ENCODE data around the gene UBE2D3.
"Not testable (repeated sequence)": the region's sequence is repeated elsewhere in the genome, so short reads cannot be mapped to it uniquely, and the experiment has no call there.

The UBE2D3 gene

DNA sequence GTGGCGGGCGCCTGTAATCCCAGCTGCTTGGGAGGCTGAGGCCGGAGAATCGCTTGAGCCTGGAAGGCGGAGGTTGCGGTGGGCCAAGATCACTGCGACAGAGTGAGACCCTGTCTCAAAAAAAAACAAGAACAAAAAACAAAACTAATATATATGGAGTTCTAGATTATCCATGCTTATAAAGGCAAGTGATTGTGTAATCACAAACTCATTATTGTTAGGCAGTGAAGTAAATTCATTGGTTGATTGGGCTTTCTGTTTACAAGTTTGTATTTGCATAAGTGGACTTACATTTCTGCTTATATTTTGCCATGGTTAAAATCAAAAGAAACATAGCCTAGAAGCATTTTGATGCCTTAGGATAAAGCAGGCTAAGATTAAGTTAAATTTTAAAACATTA lies 2.5 kb upstream of the UBE2D3 start:
- DNase-seq (ENCODE audit: low read depth): no peak

DNA sequence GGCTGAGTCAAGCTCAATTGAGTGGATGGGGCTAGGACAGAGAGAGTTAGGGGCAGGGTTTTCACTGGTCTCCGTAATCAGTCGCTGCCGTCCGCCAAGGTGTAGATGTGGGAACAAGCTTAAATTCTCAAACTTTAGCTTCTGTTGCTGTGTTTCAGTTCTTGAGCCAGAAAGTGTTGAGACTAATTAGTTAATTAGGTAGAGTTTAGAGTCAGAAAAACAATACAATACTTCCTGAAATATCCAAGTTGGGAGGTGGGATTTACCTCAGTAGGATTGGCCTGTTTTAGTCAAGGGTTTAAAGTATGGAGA lies 1.1 kb upstream of the UBE2D3 start:
- DNase-seq (ENCODE audit: low read depth): no peak

- peak; percentile 83 for DNase-seq (ENCODE audit: low read depth)
These were observed 534 bp upstream of the UBE2D3 start for GRCh38 chr4:102827674-102828496.

DNA sequence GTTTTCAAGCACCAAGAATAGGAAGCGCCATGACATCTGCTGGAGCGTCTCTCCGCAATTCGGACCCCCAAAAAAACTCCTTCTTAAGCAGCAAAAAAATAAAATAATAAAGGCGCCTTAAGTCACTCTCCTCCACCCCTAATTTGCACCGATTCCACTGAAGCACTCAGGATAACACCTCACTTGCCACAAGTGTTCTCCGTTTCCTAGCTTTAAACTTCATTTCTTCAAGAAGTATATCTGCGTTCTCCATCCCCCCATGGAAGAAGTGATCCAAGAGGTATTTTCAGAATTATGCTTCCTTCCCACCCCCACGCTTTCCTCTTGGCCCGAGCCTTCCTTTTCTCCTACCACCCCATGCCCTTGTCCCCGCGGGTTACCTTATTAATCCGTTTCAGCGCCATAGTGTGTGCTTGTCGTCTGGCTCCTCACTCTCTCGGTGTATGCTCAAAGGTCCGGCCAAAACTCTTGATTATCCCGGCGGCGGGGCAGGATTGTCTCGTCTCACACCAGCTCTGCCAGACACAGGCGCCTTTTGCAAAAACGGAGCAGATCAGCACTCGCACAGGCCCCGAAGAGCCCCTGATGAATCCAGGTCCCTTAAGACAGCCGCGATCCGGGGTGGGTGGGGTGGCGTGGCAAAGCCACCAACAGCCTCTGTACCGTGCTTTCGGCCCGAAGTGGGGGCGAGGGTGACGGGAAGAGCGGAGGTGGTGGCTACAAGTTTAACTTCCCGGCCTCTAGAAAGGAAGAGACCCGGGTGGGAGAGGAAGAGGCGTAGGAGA lies 1.1 kb downstream of the UBE2D3 start:
- DNase-seq (ENCODE audit: low read depth): no peak

GRCh38 chr4:102825261-102826091 lies 1.9 kb downstream of the UBE2D3 start:
- DNase-seq (ENCODE audit: low read depth): no peak

DNA sequence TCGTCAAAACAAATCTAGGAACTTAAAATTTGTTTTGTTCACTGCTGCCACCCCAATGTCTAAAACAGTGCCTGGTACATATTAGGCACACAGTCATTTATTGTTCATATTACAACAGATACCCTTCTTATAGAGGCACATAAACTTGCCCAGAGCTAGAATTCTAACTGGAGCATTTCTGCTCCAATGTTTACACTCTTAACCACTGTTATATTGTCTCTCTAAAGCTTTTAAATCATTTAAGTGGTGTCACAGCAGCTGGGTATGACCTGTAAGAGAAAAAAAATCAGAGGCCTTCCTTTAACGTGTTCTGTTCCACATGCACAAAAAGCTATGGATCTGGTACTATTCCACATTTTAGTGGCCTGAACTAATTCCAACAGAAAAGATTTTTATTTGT lies 3.0 kb downstream of the UBE2D3 start:
- no peak for DNase-seq (ENCODE audit: low read depth)

DNA sequence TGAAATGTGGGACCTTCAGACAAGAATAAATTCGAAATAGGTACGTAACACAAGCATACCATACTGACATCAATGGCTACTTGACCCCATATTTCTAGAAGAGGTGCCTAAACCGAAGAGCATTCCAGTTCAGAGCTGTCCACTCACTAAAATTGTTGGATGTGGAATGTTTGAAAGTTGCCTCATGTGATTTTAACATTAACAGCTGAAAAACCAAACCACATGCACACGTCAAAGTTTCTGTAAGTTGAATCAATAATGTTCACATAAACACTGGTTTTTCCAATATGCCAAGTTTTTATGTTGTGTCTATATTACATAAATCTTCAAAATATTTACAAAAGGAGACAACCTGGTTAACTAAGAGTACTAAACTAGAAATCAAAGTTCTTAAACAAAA lies 3.5 kb downstream of the UBE2D3 start:
- no peak for DNase-seq (ENCODE audit: low read depth)

DNA sequence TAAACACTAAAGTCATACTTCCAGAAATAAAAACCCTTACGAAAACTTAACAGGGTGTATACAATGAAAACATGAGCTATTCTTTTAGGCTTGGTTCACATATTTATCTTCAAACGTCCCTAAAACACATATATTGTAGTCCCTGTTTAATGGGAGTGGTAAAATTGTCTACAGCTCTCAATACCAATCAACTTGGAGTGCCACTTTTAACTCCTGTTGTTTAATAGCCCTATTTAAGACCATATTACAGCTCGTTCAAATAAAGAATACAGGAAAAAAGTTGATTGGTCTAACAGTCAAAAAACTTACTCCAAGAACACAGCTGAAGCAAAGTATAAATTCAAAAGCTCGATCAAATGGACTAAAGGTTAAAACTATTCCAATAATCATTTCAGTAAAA lies 3.9 kb downstream of the UBE2D3 start:
- no peak for DNase-seq (ENCODE audit: low read depth)

GRCh38 chr4:102819588-102820365 lies 7.6 kb downstream of the UBE2D3 start:
- DNase-seq (ENCODE audit: low read depth): no peak

GRCh38 chr4:102819100-102819499 lies 8.3 kb downstream of the UBE2D3 start:
- DNase-seq (ENCODE audit: low read depth): not testable (repeated sequence)

GRCh38 chr4:102817613-102818268 lies 9.6 kb downstream of the UBE2D3 start:
- DNase-seq (ENCODE audit: low read depth): no peak

DNA sequence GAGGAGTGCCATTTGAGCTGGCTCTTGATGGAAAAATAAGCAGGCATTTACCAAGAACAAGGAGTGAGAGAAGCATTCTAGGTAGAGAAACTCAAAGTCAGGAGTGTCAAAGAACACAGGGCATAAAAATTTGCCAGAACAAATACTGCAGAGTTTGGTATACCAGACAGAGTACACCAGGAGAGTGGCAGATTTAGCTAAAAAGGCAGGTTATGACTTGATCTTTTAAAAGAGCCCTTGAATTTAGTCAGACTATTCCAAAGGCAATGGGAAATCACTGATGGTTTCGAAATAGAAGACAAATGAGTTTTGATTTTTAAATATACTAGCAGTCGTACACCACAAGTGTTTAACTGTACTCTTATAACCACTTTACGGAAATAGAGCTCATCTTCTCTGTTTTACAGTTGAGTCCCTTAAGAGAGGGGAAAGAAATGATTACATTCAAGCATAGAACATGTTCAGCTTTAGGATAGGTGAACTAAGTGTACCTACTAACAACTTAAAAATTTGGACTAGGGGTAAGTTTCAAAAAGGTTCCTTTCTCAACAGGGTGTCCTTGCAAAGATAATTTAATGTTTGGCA lies 10.2 kb downstream of the UBE2D3 start:
- DNase-seq (ENCODE audit: low read depth): no peak

- DNase-seq (ENCODE audit: low read depth): no peak
These were observed 11.4 kb downstream of the UBE2D3 start for GRCh38 chr4:102815981-102816380.

- DNase-seq (ENCODE audit: low read depth): no peak
These were observed 17.7 kb downstream of the UBE2D3 start for GRCh38 chr4:102809691-102810090.

DNA sequence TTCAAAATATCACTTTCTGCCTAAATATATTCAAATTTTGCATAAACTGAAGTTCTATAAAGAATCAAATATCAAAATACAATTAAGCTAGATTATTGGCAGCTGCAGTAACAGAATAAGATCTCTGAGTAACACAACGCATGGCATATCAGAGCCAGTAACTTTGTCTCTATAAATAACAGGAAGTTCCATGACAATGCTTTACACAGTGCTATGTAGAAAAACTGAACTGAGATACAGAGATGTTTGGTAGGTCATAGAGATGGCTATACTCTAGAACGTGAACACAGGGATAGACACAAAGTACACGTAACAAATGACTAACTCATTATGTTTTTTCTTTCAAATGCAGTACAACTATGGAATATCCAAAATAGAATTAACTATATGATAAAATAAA lies 18.2 kb downstream of the UBE2D3 start:
- DNase-seq (ENCODE audit: low read depth): no peak

- no peak for DNase-seq (ENCODE audit: low read depth)
These were observed 19.3 kb downstream of the UBE2D3 start for GRCh38 chr4:102808009-102808408.

- DNase-seq (ENCODE audit: low read depth): no peak
These were observed 20.0 kb downstream of the UBE2D3 start for GRCh38 chr4:102807345-102807744.

GRCh38 chr4:102799816-102800215 lies 27.5 kb downstream of the UBE2D3 start:
- no peak for DNase-seq (ENCODE audit: low read depth)

DNA sequence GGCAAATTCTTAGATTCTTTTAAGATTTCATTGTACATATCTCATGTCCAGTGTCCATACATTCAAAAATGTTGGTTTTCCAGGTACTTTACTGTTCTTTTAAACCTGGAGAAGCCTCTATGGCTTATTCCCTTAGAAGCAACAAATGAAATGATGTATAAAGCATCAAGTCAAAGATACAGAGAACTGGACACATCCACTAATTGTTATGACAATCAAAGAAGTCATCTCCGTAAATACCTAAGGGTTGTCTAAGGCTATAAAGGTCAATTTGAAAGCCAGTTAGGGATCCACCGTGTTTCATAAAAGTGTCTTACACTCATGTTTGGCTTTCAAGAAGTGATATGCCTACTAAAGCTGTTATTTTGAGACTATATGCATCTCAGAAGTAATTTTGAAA lies 32.4 kb downstream of the UBE2D3 start:
- DNase-seq (ENCODE audit: low read depth): no peak

DNA sequence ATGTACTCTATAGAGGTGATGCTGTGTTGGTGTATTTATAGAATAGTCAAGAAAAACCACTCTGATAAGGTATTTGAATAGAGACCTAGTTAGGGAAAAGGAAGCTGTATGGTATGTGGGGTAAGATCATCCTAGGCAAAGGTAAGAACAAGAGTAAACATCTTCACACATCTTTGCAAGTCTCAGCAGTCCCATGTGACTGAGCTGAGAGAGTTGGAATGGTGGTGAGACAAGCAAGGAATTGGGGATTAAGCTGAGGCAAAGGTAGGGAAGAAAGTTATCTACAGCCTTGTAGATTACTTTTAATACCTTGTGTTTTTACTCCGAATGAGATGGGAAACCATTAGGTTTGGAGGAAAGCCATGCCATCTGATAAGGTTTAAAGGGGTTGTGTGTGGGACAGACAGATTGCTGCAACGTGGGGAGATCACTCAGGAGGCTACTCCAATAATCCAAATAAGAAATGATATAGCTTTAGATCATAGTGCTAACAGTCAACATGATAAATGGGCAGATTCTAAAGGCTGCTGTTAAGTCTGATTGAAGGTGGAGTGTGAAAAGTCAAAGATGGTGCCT lies 34.9 kb downstream of the UBE2D3 start:
- DNase-seq (ENCODE audit: low read depth): no peak
